H54 (cell line): ENCODE data around the gene ANKLE2.
"Not testable (repeated sequence)": the region's sequence is repeated elsewhere in the genome, so short reads cannot be mapped to it uniquely, and the experiment has no call there.

ENCODE experiments used
- DNase-seq: peaks from one replicate; pipeline ENCODE4 v3.0.0; 2011; ENCODE audit warnings: low spot score, mixed read lengths; ENCODE audit not compliant: insufficient read length
- FAIRE-seq: peaks from 3 replicates; lab custom pipeline; 2011; peaks lifted over from hg19 to GRCh38; lab: Jason Lieb, UNC
- POLR2A ChIP-seq: IDR thresholded peaks from 2 replicates; pipeline ENCODE4 v1.6.1; 2011; ENCODE audit warnings: low read depth, mild to moderate bottlenecking, low read length

Gene ANKLE2

DNA sequence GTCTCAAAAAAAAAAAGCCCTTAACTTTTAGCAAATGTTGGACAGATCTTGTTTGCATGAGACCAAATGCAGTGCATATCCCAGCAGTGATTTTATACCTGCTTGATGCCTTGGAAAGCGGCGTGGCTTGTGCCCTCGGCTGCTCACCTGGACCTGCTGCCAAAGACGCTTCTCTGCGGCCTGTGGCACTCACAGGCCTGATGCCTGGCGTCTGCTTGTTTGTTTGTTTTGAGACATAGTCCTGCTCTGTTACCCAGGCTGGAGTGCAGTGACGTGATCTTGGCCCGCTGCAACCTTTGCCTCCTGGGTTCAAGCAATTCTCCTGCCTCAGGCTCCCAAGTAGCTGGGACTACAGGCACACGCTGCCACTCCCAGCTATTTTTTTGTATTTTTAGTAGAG lies 45.8 kb downstream of the ANKLE2 start:
- no peak for FAIRE-seq
- no peak for TF ChIP-seq POLR2A
- no peak for DNase-seq

DNA sequence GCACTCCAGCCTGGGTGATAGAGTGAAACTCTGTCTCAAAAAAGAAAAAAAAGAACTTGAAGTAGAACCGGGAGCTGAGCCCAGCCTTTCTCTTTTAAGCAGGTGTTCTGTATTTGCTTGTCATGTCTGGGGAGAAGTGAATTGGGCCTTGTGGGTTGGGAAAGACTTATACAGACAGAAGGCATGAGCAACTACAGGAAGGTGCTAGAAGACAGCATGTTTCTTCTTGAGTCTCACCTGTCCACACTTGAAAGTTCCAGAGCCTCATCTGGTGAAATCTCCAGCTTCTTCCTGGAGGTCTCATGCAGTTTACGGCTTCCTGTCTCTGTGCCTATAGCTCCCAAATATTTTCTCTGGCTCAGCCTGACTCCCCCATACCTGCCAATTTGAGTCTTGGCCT lies 48.5 kb downstream of the ANKLE2 start:
- no peak for TF ChIP-seq POLR2A
- no peak for FAIRE-seq
- no peak for DNase-seq

DNA sequence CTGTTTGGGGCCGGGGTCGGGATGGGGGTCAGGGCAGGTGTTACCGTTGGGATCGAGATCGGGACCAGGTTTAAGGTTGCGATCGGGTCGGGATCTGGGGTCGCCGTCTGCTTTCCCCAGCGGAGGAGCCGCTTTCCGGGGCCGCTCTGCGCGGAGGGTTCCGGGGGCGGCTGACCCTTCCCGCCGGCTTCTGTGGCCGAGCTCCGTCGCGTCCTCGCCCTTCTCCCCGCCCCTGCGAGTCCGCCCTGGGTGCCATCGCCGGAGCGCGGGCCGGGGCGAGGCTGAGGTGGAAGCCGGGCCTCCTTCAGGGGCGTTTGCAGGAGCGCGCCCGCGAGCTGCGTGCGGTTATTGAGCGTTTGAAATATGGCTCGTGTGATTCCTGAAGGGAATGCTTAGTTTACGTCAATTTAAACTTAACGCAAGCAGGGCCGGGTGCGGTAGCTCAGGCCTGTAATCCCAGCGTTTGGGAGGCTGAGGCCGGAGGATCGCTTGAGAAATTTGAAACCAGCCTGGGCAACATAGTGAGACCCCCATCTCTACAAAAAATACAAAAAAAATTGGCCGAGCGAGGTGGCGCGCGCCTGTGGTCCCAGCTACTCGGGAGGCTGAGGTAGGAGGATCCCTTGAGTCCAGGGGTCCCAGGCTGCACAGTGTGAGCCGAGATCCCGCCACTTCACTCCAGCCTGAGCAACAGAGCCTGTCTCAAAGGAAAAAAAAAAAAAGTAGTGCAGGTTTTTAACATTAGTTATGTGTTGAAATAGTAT lies 50.4 kb downstream of the ANKLE2 start:
- no peak for DNase-seq
- no peak for FAIRE-seq

DNA sequence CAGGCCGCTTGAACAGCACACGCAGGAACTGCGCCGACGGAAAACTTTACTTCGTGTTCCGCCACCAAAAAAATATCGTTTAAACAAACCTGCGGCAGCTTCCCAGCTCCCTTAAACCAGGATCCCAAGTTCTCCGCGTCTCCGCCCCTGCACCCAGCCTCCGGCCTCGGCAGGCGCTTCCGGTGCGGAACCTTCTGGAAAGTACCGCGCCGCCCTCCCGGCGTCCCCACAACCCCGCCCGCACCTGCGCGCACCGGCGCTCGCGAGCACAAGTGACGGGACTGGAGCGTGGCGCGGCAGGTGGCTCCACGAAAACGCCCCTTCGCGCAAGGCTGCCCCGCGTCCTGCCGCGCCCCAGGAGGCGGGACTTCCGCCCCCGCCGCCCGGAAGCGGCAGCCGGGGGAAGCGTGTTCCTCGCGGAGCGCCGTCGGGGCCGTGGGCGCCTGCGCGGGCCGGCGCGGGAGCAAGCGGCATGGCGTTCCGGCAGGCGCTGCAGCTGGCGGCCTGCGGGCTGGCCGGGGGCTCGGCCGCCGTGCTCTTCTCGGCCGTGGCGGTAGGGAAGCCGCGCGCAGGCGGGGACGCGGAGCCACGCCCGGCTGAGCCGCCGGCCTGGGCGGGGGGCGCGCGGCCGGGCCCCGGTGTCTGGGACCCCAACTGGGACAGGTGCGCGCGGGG lies 51.1 kb downstream of the ANKLE2 start, which contains the start of gene PGAM5:
PGAM5 (plus strand) TSS at position 438 of the 675 bp plus-strand sequence; CDS start at position 473, 35 bp downstream.
- DNase-seq (peak; percentile 95), FAIRE-seq (no peak)
- peak; percentile 92 for TF ChIP-seq POLR2A

More for the DNA sequence above, 50.4 kb downstream of the ANKLE2 start:
- no peak for TF ChIP-seq POLR2A

DNA sequence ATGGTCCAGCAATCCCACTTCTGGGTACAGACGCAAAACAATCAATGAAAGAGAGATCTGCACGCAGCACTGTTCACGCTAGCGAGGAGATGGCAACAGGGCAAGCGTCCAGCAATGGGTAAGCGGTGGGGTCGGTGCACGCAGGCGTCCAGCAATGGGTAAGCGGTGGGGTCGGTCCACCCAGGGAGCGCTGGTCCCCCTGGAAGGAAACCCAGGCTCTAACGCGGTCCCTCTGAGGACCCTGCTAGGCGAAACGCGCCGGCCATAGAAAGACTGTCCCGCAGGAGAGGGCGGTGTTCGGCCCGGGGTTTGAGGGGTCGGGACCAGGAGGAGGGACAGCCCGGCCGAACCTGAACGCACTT lies 51.6 kb downstream of the ANKLE2 start:
- no peak for DNase-seq
- no peak for TF ChIP-seq POLR2A
- no peak for FAIRE-seq

DNA sequence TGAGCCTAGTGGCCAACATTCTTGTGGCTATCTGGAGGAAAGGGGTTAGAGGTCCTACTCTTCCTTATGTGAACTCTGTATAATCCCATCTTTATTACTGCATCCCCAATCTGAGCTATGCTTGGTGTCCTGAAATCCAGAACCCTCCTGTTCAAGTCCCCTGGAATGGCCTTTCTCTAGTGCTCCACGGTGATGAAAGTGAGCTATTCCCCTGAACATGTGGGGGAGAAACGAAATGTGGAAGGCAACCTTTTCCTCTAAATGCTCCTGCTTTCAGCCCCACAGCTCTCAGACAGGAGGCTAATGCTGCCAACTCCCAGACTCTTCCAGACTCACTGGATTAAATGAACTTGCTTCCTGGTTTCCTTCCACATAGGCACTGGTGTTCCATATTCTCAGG lies 53.5 kb downstream of the ANKLE2 start:
- no peak for TF ChIP-seq POLR2A
- no peak for FAIRE-seq

DNA sequence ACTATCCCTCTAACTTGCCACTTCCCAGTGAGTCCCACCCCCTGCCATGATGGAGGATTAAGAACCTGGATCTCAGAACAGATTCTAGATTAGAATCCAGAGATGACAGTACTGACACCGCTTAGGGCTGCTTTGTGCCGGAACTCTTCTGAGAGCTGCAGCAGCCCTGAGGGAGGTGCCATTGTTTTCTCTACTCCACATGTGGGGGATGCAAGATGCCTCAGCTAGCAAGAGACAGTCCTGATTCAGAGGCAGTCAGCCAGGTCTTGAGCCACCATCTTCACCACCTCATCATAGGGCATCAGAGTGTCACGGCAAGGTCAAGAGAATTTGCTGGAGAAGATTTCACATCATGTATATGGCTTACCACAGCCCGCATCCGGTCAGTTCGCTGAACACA lies 54.4 kb downstream of the ANKLE2 start:
- DNase-seq, result no peak
- TF ChIP-seq POLR2A, result no peak
- FAIRE-seq, result no peak

More for the DNA sequence above, 53.5 kb downstream of the ANKLE2 start:
- DNase-seq, result no peak

DNA sequence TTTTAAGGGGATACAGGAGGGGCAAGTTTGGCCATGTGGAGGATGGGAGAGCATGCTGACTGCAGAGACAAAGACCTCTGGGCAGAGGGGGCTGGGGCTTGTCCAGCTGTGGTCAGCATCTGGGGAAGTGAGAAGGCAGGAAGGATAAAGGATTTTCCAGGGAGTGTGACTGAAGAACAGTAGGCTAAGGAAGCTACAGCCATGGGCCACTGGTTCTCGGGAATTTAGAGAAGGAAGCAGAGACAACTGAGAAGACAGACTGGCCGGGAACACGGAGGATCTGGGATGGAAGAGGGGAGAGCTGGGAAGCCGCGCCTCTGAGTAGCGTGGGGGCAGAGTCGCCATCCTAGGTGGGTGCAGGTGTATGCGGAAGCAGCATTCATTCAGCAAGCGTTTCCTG lies 58.0 kb downstream of the ANKLE2 start:
- no peak for TF ChIP-seq POLR2A
- FAIRE-seq, result no peak
- no peak for DNase-seq

DNA sequence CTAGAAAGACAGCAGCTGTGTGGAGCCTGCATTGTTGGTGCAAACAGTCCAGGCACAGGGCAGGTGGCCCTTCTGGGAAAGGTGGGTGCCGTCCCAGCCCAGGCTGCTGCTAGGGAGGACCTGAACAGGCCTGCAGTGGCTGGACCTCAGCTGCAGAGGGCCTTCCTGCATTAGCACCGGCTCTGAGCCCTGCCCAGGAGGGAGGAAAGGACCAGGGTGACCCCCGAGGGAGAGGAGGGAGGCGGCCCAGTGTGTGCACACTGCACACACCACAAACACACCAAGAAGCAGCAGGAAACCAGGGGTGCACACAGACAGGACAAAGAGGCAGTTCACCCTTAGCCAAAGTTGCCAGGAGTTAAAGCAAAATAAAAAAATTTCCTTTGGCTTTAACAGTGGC lies 59.0 kb downstream of the ANKLE2 start:
- FAIRE-seq (no peak), DNase-seq (no peak)
- TF ChIP-seq POLR2A, result no peak

DNA sequence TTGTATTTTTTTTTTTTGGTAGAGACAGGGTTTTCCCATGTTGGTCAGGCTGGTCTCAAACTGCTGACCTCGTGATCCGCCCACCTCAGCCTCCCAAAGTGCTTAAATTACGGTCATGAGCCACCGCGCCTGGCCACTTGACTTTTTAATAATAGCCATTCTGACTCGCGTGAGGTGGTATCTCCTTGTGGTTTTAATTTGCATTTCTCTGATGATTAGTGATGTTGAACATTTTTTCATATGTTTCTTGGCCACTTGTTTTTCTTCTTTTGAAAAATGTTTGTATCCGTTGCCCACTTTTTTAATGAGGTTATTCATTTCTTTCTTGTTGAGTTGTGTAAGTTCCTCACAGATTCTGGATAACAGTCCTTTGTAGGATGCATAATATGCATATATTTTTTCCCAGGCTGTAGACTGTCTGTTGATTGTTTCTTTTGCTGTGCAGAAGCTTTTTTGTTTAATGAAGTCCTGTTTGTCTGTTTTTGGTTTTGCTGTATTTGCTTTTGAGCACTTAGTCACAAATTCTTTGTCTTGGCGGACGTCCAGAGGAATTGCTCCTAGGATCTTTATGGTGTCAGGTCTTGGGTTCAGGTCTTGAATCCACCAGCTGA lies 61.3 kb downstream of the ANKLE2 start:
- FAIRE-seq (no peak), DNase-seq (no peak)
- no peak for TF ChIP-seq POLR2A

DNA sequence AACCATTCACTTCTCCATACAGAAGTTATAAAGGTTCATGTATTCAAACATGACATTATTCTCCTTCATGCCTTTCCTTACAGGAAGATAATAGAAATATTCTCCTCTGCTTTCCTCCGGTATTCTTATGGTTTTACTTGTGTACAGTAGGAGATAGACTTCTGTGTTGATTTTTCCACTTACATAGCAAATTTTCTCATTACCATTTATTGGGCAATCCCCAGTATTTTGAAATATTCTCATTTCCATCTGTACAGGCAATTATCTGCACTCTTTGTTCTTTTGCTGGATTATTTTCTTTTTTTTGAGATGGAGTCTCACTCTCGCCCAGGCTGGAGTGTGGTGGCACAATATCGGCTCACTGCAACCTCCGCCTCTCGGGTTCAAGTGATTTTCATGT lies 63.3 kb downstream of the ANKLE2 start:
- TF ChIP-seq POLR2A, result no peak
- no peak for FAIRE-seq
- DNase-seq, result no peak

DNA sequence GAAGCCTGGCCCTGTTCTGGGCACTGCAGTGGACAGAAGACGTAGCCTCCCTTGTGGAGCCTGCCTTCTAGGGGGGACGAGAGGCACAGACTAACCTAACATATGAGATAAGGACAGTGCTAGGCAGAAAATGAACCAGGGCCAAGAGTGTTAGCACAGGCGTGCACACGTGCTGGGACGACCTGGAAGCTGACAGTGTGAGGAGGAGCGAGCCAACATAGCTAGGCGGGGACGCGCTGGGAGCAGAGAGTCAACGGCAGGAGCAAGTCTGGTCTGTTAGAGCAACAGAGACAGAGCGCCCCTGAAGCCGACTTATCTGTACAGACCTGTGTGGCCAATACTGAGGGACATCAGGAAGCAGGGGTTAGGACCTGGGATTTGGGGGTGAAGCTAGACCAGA lies 66.2 kb downstream of the ANKLE2 start:
- FAIRE-seq (no peak), DNase-seq (no peak)
- TF ChIP-seq POLR2A, result no peak

DNA sequence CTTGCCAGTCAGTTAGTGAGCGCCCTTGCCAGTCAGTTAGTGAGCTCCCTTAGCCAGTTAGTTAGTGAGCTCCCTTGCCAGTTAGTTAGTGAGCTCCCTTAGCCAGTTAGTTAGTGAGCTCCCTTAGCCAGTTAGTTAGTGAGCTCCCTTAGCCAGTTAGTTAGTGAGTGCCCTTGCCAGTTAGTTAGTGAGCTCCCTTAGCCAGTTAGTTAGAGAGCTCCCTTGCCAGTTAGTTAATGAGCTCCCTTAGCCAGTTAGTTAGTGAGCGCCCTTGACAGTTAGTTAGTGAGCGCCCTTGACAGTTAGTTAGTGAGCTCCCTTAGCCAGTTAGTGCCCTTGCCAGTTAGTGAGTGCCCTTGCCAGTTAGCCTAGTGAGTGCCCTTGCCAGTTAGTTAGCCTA lies 66.7 kb downstream of the ANKLE2 start:
- FAIRE-seq, DNase-seq: not testable (repeated sequence)

DNA sequence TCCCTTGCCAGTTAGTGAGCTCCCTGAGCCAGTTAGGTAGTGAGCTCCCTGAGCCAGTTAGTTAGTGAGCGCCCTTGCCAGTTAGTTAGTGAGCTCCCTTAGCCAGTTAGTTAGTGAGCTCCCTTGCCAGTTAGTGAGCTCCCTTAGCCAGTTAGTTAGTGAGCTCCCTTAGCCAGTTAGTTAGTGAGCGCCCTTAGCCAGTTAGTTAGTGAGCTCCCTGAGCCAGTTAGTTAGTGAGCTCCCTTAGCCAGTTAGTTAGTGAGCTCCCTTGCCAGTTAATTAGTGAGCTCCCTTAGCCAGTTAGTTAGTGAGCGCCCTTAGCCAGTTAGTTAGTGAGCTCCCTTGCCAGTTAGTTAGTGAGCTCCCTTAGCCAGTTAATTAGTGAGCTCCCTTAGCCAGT lies 69.6 kb downstream of the ANKLE2 start:
- FAIRE-seq, result not testable (repeated sequence)

More for the DNA sequence above, 69.6 kb downstream of the ANKLE2 start:
- not testable (repeated sequence) for DNase-seq
